ENCODE measurements around the gene FCHSD2.

Gene FCHSD2

GRCh38 chr11:72829884-72830533 lies 312.1 kb downstream of the FCHSD2 start:
- H3K4me3 ChIP-seq (ENCODE audit: low read depth, low read length, poor library complexity, severe bottlenecking) = no peak overlapping the region
- H3K36me3 ChIP-seq (ENCODE audit: insufficient read depth, low read length) = peaks cover 20% of the 10 kb centered on the region
- no peaks in the 10 kb centered on the region for H3K9me3 ChIP-seq (ENCODE audit: low read length)
- H4K20me1 ChIP-seq (ENCODE audit: insufficient read depth, low read length) = no peaks in the 10 kb centered on the region
- no peak for TF ChIP-seq EZH2 (IDR thresholded peaks at IDR 0.05; ENCODE audit: borderline replicate concordance, low read length)
- TF ChIP-seq CTCF (IDR thresholded peaks at IDR 0.05; ENCODE audit: low read length) = no peak
- no peak overlapping the region for H3K9ac ChIP-seq (ENCODE audit: low read length)
- no peaks in the 10 kb centered on the region for H3K9me2 ChIP-seq (ENCODE audit: low read depth, low read length)
- no peaks in the 10 kb centered on the region for H3K27me3 ChIP-seq (ENCODE audit: insufficient read depth, low read length)
- no peaks in the 10 kb centered on the region for H3K4me1 ChIP-seq (ENCODE audit: insufficient read depth, low read length, severe bottlenecking)
- no peak overlapping the region for H3K4me2 ChIP-seq (ENCODE audit: low read length)
- H3K79me2 ChIP-seq (ENCODE audit: insufficient read depth, low read length) = no peaks in the 10 kb centered on the region
- H2AFZ ChIP-seq (ENCODE audit: low read length) = no peak overlapping the region
- H3K27ac ChIP-seq (ENCODE audit: low read depth, low read length, poor library complexity, severe bottlenecking) = no peak overlapping the region
- no peaks in the 10 kb centered on the region for H3F3A ChIP-seq (ENCODE audit: insufficient read depth, low read length)

DNA sequence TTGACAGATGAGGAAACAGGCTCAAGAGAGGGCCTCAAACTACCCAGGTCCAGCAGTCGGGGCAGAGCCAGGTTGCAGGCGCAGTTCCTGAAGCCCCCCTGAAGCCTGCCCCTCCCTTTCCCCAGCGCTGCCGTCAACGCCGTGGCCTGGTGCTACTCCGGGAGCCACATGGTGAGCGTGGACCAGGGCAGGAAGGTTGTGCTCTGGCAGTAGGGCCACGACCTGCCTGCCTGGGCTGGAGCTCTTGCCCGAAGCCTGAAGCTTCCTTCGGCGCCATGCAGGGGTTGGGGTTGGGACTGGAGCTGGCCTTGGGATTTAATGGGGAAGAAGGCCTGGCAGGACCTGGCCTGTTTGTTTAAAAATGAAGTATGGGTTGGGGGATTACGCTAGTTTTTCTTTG lies 312.9 kb downstream of the FCHSD2 start:
- Histone ChIP-seq H3K9me2 (ENCODE audit: low read depth, low read length) (no peaks in the 10 kb centered on the region), H3K4me1 (ENCODE audit: insufficient read depth, low read length, severe bottlenecking) (no peaks in the 10 kb centered on the region), H3K4me3 (ENCODE audit: low read depth, low read length, poor library complexity, severe bottlenecking) (no peak overlapping the region), H3K9me3 (ENCODE audit: low read length) (no peaks in the 10 kb centered on the region), H3K27me3 (ENCODE audit: insufficient read depth, low read length) (no peaks in the 10 kb centered on the region), H4K20me1 (ENCODE audit: insufficient read depth, low read length) (no peaks in the 10 kb centered on the region), H3F3A (ENCODE audit: insufficient read depth, low read length) (no peaks in the 10 kb centered on the region), H3K36me3 (ENCODE audit: insufficient read depth, low read length) (peaks cover 17% of the 10 kb centered on the region), H3K79me2 (ENCODE audit: insufficient read depth, low read length) (no peaks in the 10 kb centered on the region), H2AFZ (ENCODE audit: low read length) (no peak overlapping the region), H3K4me2 (ENCODE audit: low read length) (no peak overlapping the region), H3K9ac (ENCODE audit: low read length) (no peak overlapping the region), H3K27ac (ENCODE audit: low read depth, low read length, poor library complexity, severe bottlenecking) (no peak overlapping the region)
- TF ChIP-seq EZH2 (IDR thresholded peaks at IDR 0.05; ENCODE audit: borderline replicate concordance, low read length) (no peak), CTCF (IDR thresholded peaks at IDR 0.05; ENCODE audit: low read length) (no peak)

DNA sequence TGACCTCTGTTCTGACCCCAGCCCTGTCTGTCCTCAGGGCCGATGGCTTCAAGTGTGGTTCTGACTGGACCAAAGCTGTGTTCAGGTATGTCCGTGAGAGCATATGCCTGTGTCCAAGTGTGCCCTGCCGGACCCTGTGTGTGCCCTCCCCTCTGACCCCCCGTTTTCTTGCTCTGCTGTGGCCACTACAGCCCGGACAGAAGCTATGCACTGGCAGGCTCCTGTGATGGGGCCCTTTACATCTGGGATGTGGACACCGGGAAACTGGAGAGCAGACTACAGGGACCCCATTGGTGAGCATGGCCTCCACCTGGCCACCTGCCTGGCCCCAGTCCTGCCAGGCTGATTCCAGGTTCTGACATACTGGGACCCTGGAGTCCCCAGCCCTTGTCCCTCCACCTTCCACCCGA lies 313.4 kb downstream of the FCHSD2 start:
- TF ChIP-seq CTCF (IDR thresholded peaks at IDR 0.05; ENCODE audit: low read length) (no peak), EZH2 (IDR thresholded peaks at IDR 0.05; ENCODE audit: borderline replicate concordance, low read length) (no peak)
- H3K27ac ChIP-seq (ENCODE audit: low read depth, low read length, poor library complexity, severe bottlenecking) = peak overlapping the region; percentile 17
- no peaks in the 10 kb centered on the region for H4K20me1 ChIP-seq (ENCODE audit: insufficient read depth, low read length)
- peaks cover under 1% of the 10 kb centered on the region for H3K4me1 ChIP-seq (ENCODE audit: insufficient read depth, low read length, severe bottlenecking)
- H3K27me3 ChIP-seq (ENCODE audit: insufficient read depth, low read length) = no peaks in the 10 kb centered on the region
- no peaks in the 10 kb centered on the region for H3K9me3 ChIP-seq (ENCODE audit: low read length)
- H3K36me3 ChIP-seq (ENCODE audit: insufficient read depth, low read length) = peaks cover 20% of the 10 kb centered on the region
- H3K4me2 ChIP-seq (ENCODE audit: low read length) = no peak overlapping the region
- H3K9ac ChIP-seq (ENCODE audit: low read length) = no peak overlapping the region
- no peaks in the 10 kb centered on the region for H3F3A ChIP-seq (ENCODE audit: insufficient read depth, low read length)
- no peak overlapping the region for H2AFZ ChIP-seq (ENCODE audit: low read length)
- no peaks in the 10 kb centered on the region for H3K9me2 ChIP-seq (ENCODE audit: low read depth, low read length)
- H3K4me3 ChIP-seq (ENCODE audit: low read depth, low read length, poor library complexity, severe bottlenecking) = no peak overlapping the region
- H3K79me2 ChIP-seq (ENCODE audit: insufficient read depth, low read length) = no peaks in the 10 kb centered on the region

Measured in OCI-LY1 (cell line).